Non-pigmented ciliary epithelial cell (primary cell): Measurements from ENCODE around the gene PNCK.

ENCODE experiments used
- DNase-seq: peaks from one replicate; pipeline ENCODE4 v3.0.0-alpha.2; 2010; ENCODE audit warnings: low read depth

PNCK gene

GRCh38 chrX:153626863-153627674 is 46.5 kb downstream of the PNCK start:
- no peak for DNase-seq

GRCh38 chrX:153626025-153626633 is 47.5 kb downstream of the PNCK start:
- no peak for DNase-seq

- DNase-seq = no peak
Measured at GRCh38 chrX:153625271-153626024, 48.2 kb downstream of the PNCK start.

- DNase-seq = no peak
Measured at GRCh38 chrX:153624196-153625091, 49.2 kb downstream of the PNCK start.

GRCh38 chrX:153623310-153624029 is 50.1 kb downstream of the PNCK start:
- DNase-seq = no peak

GRCh38 chrX:153622661-153623309 is 50.8 kb downstream of the PNCK start:
- DNase-seq = no peak

- no peak for DNase-seq
Measured at GRCh38 chrX:153621949-153622598, 51.5 kb downstream of the PNCK start.

GRCh38 chrX:153620576-153620975 is 53.0 kb downstream of the PNCK start:
- no peak for DNase-seq
